GM23338 (cell line): Measurements from ENCODE around the gene GCK. TPM values are rescaled to one million over a fixed set of nuclear protein-coding genes. Genes with fewer than 3 reads are reported as not detected.

Experiments used
- ATAC-seq: fragments of 200-7000 bp; cut with Tn5 transposase; 3 replicates; pipeline ENCODE4 v1.9.1; 2020
- DNase-seq: peaks from one replicate; pipeline ENCODE4 v3.0.0-alpha.2; 2015; ENCODE audit warnings: low spot score
- H2AFZ ChIP-seq: fragments of 200-600 bp; sonication (generic); 2 replicates; pipeline ENCODE4 v1.8.0; 2016; ENCODE audit warnings: antibody characterized with exemption, mild to moderate bottlenecking, moderate library complexity
- H3F3A ChIP-seq: fragments of 200-600 bp; sonication (generic); replicated peaks from 2 replicates; pipeline ENCODE4 v1.8.0; 2017; ENCODE audit warnings: antibody characterized with exemption, mixed run types, low read depth
- H3K27ac ChIP-seq: fragments of 200-600 bp; sonication (generic); 2 replicates; pipeline ENCODE4 v1.6.1; 2016; ENCODE audit warnings: low read depth
- H3K27me3 ChIP-seq: fragments of 200-600 bp; sonication (generic); 2 replicates; pipeline ENCODE4 v1.8.0; 2016; ENCODE audit warnings: mild to moderate bottlenecking, mixed run types, moderate library complexity; ENCODE audit not compliant: insufficient read depth
- H3K36me3 ChIP-seq: fragments of 200-600 bp; sonication (generic); 2 replicates; pipeline ENCODE4 v1.8.0; 2016; ENCODE audit warnings: mild to moderate bottlenecking; ENCODE audit not compliant: insufficient read depth
- H3K4me1 ChIP-seq: fragments of 200-600 bp; sonication (generic); 2 replicates; pipeline ENCODE4 v1.8.0; 2016; ENCODE audit warnings: mild to moderate bottlenecking, moderate library complexity; ENCODE audit not compliant: insufficient read depth
- H3K4me2 ChIP-seq: fragments of 200-600 bp; sonication (generic); 2 replicates; pipeline ENCODE4 v1.7.1; 2017; ENCODE audit warnings: mixed run types
- H3K4me3 ChIP-seq: fragments of 200-600 bp; sonication (generic); 2 replicates; pipeline ENCODE4 v1.6.1; 2016; ENCODE audit warnings: mixed run types
- H3K79me2 ChIP-seq: fragments of 200-600 bp; sonication (generic); replicated peaks from 2 replicates; pipeline ENCODE4 v1.8.0; 2017; ENCODE audit warnings: mild to moderate bottlenecking; ENCODE audit not compliant: insufficient read depth
- H3K9me2 ChIP-seq: fragments of 200-600 bp; sonication (generic); 2 replicates; pipeline ENCODE4 v1.8.0; 2017; ENCODE audit not compliant: insufficient read depth
- H4K20me1 ChIP-seq: fragments of 200-600 bp; sonication (generic); replicated peaks from 2 replicates; pipeline ENCODE4 v1.8.0; 2017; ENCODE audit warnings: mild to moderate bottlenecking; ENCODE audit not compliant: insufficient read depth
- H3K27ac Mint-ChIP-seq: 2 replicates; pipeline ENCODE4 v1.8.0; 2020; ENCODE audit warnings: inconsistent platforms, mild to moderate bottlenecking, moderate library complexity, mixed read lengths
- H3K27me3 Mint-ChIP-seq: 3 replicates; pipeline ENCODE4 v1.8.0; 2022; ENCODE audit warnings: low read depth, mild to moderate bottlenecking, moderate library complexity, mixed read lengths, inconsistent platforms; ENCODE audit not compliant: insufficient read depth, poor library complexity
- H3K36me3 Mint-ChIP-seq: 3 replicates; pipeline ENCODE4 v1.8.0; 2021; ENCODE audit warnings: low read depth, mild to moderate bottlenecking, inconsistent platforms, moderate library complexity, mixed read lengths
- H3K4me1 Mint-ChIP-seq: 3 replicates; pipeline ENCODE4 v1.8.0; 2020; ENCODE audit warnings: mild to moderate bottlenecking, inconsistent platforms, mixed read lengths
- H3K4me3 Mint-ChIP-seq: 3 replicates; pipeline ENCODE4 v1.8.0; 2021; ENCODE audit warnings: moderate library complexity, mild to moderate bottlenecking, inconsistent platforms, mixed read lengths
- H3K9me3 Mint-ChIP-seq: 3 replicates; pipeline ENCODE4 v1.8.0; 2020; ENCODE audit warnings: moderate library complexity, mild to moderate bottlenecking, inconsistent platforms, mixed read lengths
- EZH2 ChIP-seq: fragments of 200-600 bp; sonication (generic); IDR thresholded peaks from one replicate; pipeline ENCODE4 v1.8.0; 2017; ENCODE audit warnings: antibody characterized with exemption, mild to moderate bottlenecking, low read depth; ENCODE audit not compliant: unreplicated experiment
- EZH2phosphoT487 ChIP-seq: fragments of 200-600 bp; sonication (generic); IDR thresholded peaks from one replicate; pipeline ENCODE4 v1.8.1; 2018; ENCODE audit warnings: antibody characterized with exemption; ENCODE audit not compliant: unreplicated experiment
- JUNB ChIP-seq: IDR thresholded peaks from one replicate; pipeline ENCODE4 v1.6.1; 2016; ENCODE audit warnings: antibody characterized with exemption; ENCODE audit not compliant: unreplicated experiment
- NANOG ChIP-seq: IDR thresholded peaks from 2 replicates; pipeline ENCODE4 v1.6.1; 2016; ENCODE audit warnings: antibody characterized with exemption, borderline replicate concordance
- POLR2AphosphoS5 ChIP-seq: IDR thresholded peaks from 2 replicates; pipeline ENCODE4 v1.6.1; 2016; ENCODE audit warnings: antibody characterized with exemption, low read depth
- STAT1 ChIP-seq: IDR thresholded peaks from one replicate; pipeline ENCODE4 v1.6.1; 2016; ENCODE audit warnings: antibody characterized with exemption; ENCODE audit not compliant: unreplicated experiment
- ZNF114 ChIP-seq: fragments of 250-450 bp; sonication (Bioruptor Pico); IDR thresholded peaks from 2 replicates; pipeline ENCODE4 v1.5.0; 2020; ENCODE audit warnings: mild to moderate bottlenecking, moderate library complexity
- ZNF331 ChIP-seq: fragments of 250-450 bp; sonication (Bioruptor Pico); IDR thresholded peaks from 2 replicates; pipeline ENCODE4 v1.5.0; 2020; ENCODE audit warnings: low read depth, mild to moderate bottlenecking, moderate library complexity
- polyA plus RNA-seq: library from polyadenylated mRNA; unstranded; fragments of >200 nt; fragmentation: Nextera tagmentation; extraction: Ambion mirVana; gene quantifications from 2 replicates; pipeline ENCODE4 v1.2.1, GENCODE V29; 2016
- total RNA-seq: library from RNA; depleted of rRNA; stranded (reverse); fragments of >200 nt; shearing (Covaris generic); gene quantifications from 2 replicates; pipeline ENCODE4 v1.2.3, GENCODE V29; 2014
- TF ChIP-seq, protein P1 (sequence below): IDR thresholded peaks from 2 replicates; pipeline ENCODE4 v1.6.1; 2016; ENCODE audit warnings: antibody characterized with exemption
- TF ChIP-seq, protein P2 (sequence below): IDR thresholded peaks from one replicate; pipeline ENCODE4 v1.6.1; 2018; ENCODE audit warnings: antibody characterized with exemption; ENCODE audit not compliant: unreplicated experiment
- TF ChIP-seq, protein P3 (sequence below): fragments of 250-450 bp; sonication (Bioruptor Pico); IDR thresholded peaks from 2 replicates; pipeline ENCODE4 v1.5.0; 2020; ENCODE audit warnings: mild to moderate bottlenecking, moderate library complexity

Gene GCK
- total and polyA plus RNA-seq, 2 experiments from 2014 or later: 6.1 to 7.3 TPM

DNA sequence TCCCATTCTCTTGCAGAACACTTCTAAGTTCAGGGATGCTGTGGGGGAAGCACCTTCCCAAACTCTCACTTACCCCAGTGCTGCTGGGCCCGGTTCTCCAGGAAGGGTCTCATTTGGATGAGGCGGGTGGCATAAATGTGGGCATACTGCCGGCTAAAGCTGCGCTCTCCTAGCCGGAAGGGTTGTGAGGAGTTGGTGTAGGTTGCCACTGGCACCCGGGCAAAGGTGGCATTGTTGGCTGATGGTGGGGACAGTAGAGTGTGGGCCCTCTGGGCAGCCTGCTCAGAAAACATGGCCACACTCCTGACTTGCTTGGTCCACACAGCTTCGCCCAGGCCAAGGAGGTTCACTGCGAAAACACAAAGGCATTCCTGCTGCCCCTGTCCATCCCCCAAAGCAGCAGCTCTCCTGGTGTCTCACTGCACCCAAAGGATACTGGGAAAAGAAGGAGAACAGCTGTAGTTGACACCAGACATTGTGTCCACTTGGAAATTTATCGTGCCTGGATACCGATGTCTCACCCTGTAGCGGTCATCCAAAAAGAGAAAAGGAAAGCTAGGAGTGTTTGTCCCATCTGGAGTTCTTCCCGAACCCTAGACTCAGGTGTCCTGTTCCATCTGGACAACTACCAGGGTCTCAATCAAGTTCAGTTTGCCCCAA lies 67.3 kb downstream of the GCK start (continued):
- TF ChIP-seq EZH2phosphoT487 (no peak), ZNF331 (CRISPR knock-in tag) (no peak), POLR2AphosphoS5 (no peak), ZNF114 (CRISPR knock-in tag) (no peak)
- TF ChIP-seq, protein P1, sequence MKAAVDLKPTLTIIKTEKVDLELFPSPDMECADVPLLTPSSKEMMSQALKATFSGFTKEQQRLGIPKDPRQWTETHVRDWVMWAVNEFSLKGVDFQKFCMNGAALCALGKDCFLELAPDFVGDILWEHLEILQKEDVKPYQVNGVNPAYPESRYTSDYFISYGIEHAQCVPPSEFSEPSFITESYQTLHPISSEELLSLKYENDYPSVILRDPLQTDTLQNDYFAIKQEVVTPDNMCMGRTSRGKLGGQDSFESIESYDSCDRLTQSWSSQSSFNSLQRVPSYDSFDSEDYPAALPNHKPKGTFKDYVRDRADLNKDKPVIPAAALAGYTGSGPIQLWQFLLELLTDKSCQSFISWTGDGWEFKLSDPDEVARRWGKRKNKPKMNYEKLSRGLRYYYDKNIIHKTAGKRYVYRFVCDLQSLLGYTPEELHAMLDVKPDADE: no peak
- TF ChIP-seq, protein P2, sequence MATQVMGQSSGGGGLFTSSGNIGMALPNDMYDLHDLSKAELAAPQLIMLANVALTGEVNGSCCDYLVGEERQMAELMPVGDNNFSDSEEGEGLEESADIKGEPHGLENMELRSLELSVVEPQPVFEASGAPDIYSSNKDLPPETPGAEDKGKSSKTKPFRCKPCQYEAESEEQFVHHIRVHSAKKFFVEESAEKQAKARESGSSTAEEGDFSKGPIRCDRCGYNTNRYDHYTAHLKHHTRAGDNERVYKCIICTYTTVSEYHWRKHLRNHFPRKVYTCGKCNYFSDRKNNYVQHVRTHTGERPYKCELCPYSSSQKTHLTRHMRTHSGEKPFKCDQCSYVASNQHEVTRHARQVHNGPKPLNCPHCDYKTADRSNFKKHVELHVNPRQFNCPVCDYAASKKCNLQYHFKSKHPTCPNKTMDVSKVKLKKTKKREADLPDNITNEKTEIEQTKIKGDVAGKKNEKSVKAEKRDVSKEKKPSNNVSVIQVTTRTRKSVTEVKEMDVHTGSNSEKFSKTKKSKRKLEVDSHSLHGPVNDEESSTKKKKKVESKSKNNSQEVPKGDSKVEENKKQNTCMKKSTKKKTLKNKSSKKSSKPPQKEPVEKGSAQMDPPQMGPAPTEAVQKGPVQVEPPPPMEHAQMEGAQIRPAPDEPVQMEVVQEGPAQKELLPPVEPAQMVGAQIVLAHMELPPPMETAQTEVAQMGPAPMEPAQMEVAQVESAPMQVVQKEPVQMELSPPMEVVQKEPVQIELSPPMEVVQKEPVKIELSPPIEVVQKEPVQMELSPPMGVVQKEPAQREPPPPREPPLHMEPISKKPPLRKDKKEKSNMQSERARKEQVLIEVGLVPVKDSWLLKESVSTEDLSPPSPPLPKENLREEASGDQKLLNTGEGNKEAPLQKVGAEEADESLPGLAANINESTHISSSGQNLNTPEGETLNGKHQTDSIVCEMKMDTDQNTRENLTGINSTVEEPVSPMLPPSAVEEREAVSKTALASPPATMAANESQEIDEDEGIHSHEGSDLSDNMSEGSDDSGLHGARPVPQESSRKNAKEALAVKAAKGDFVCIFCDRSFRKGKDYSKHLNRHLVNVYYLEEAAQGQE: no peak

DNA sequence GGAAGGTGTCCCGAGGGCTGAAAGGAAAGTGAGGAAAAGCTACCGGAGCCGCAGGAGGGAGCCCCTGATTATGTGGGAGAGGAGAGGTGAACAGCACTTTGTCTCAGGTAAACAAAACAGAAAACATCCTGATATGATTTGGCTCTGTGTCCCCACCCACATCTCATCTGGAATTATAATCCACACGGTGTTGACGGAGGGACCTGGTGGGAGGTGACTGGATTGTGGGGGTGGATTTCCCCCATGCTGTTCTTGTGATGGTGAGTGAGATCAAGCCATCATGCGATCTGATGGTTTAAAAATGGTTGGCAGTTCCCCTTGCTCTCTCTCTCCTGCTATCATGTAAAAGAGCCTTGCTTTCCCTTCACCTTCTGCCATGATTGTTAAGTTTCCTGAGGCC lies 68.8 kb downstream of the GCK start:
- no peak overlapping the region for H3K27ac ChIP-seq
- Mint-ChIP-seq H3K9me3 (no peaks in the 10 kb centered on the region; the same call in 2 of the 3 replicates), H3K36me3 (peaks cover 56% of the 10 kb centered on the region), H3K4me1 (peaks cover 11% of the 10 kb centered on the region), H3K4me3 (no peak overlapping the region), H3K27me3 (peaks cover 9% of the 10 kb centered on the region), H3K27ac (no peak overlapping the region)
- ATAC-seq: no peak
- H3K4me2 ChIP-seq: no peak overlapping the region
- no peaks in the 10 kb centered on the region for H3F3A ChIP-seq
- H4K20me1 ChIP-seq: peaks cover 3% of the 10 kb centered on the region
- peaks cover 12% of the 10 kb centered on the region; the same call in 1 of the 2 replicates for H3K36me3 ChIP-seq
- peaks cover 15% of the 10 kb centered on the region; the same call in 1 of the 2 replicates for H3K4me1 ChIP-seq
- H3K9me2 ChIP-seq: no peaks in the 10 kb centered on the region
- H2AFZ ChIP-seq: no peak overlapping the region
- H3K79me2 ChIP-seq: peaks cover 24% of the 10 kb centered on the region
- no peak for DNase-seq
- H3K27me3 ChIP-seq: peaks cover 12% of the 10 kb centered on the region
- no peak overlapping the region for H3K4me3 ChIP-seq
- no peak for TF ChIP-seq EZH2phosphoT487
- no peak for TF ChIP-seq STAT1
- TF ChIP-seq, protein P1: no peak
- no peak for TF ChIP-seq POLR2AphosphoS5
- TF ChIP-seq NANOG: no peak
- TF ChIP-seq JUNB: no peak
- TF ChIP-seq, protein P3, sequence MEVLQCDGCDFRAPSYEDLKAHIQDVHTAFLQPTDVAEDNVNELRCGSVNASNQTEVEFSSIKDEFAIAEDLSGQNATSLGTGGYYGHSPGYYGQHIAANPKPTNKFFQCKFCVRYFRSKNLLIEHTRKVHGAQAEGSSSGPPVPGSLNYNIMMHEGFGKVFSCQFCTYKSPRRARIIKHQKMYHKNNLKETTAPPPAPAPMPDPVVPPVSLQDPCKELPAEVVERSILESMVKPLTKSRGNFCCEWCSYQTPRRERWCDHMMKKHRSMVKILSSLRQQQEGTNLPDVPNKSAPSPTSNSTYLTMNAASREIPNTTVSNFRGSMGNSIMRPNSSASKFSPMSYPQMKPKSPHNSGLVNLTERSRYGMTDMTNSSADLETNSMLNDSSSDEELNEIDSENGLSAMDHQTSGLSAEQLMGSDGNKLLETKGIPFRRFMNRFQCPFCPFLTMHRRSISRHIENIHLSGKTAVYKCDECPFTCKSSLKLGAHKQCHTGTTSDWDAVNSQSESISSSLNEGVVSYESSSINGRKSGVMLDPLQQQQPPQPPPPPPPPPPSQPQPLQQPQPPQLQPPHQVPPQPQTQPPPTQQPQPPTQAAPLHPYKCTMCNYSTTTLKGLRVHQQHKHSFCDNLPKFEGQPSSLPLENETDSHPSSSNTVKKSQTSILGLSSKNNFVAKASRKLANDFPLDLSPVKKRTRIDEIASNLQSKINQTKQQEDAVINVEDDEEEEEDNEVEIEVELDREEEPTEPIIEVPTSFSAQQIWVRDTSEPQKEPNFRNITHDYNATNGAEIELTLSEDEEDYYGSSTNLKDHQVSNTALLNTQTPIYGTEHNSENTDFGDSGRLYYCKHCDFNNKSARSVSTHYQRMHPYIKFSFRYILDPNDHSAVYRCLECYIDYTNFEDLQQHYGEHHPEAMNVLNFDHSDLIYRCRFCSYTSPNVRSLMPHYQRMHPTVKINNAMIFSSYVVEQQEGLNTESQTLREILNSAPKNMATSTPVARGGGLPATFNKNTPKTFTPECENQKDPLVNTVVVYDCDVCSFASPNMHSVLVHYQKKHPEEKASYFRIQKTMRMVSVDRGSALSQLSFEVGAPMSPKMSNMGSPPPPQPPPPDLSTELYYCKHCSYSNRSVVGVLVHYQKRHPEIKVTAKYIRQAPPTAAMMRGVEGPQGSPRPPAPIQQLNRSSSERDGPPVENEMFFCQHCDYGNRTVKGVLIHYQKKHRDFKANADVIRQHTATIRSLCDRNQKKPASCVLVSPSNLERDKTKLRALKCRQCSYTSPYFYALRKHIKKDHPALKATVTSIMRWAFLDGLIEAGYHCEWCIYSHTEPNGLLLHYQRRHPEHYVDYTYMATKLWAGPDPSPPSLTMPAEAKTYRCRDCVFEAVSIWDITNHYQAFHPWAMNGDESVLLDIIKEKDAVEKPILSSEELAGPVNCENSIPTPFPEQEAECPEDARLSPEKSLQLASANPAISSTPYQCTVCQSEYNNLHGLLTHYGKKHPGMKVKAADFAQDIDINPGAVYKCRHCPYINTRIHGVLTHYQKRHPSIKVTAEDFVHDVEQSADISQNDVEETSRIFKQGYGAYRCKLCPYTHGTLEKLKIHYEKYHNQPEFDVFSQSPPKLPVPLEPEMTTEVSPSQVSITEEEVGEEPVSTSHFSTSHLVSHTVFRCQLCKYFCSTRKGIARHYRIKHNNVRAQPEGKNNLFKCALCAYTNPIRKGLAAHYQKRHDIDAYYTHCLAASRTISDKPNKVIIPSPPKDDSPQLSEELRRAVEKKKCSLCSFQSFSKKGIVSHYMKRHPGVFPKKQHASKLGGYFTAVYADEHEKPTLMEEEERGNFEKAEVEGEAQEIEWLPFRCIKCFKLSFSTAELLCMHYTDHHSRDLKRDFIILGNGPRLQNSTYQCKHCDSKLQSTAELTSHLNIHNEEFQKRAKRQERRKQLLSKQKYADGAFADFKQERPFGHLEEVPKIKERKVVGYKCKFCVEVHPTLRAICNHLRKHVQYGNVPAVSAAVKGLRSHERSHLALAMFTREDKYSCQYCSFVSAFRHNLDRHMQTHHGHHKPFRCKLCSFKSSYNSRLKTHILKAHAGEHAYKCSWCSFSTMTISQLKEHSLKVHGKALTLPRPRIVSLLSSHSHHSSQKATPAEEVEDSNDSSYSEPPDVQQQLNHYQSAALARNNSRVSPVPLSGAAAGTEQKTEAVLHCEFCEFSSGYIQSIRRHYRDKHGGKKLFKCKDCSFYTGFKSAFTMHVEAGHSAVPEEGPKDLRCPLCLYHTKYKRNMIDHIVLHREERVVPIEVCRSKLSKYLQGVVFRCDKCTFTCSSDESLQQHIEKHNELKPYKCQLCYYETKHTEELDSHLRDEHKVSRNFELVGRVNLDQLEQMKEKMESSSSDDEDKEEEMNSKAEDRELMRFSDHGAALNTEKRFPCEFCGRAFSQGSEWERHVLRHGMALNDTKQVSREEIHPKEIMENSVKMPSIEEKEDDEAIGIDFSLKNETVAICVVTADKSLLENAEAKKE (CRISPR knock-in tag): no peak
- no peak for TF ChIP-seq EZH2
